Activated B cell treated with CpG ODN at 0.5 μM for 24 hours (primary cell): Measurements from ENCODE around the gene STPG2. TPM values are rescaled to one million over a fixed set of nuclear protein-coding genes. Genes with fewer than 3 reads are reported as not detected.

Source experiments
- ATAC-seq: fragments of 200-7000 bp; cut with Tn5 transposase; one replicate; pipeline ENCODE4 v1.10.0; 2021; ENCODE audit warnings: low read depth, mild to moderate bottlenecking, moderate library complexity
- CTCF ChIA-PET: fragments of 350-600 bp; sonication (Branson Sonifier 250); formaldehyde crosslinking; loops from one replicate; lab custom pipeline; 2021; ENCODE audit warnings: antibody characterized with exemption; lab: Charles Lee
- POLR2A ChIA-PET: fragments of 350-600 bp; sonication (Branson Sonifier 250); formaldehyde crosslinking; loops from one replicate; lab custom pipeline; 2021; ENCODE audit warnings: antibody characterized with exemption; lab: Charles Lee
- DNase-seq: peaks from one replicate; pipeline ENCODE4 v3.0.0; 2022
- H3K27ac Mint-ChIP-seq: one replicate; pipeline ENCODE4 v1.8.0; 2020; ENCODE audit warnings: mixed read lengths
- H3K27me3 Mint-ChIP-seq: one replicate; pipeline ENCODE4 v1.8.0; 2021; ENCODE audit warnings: mixed read lengths
- H3K36me3 Mint-ChIP-seq: one replicate; pipeline ENCODE4 v1.8.0; 2021; ENCODE audit warnings: low read depth, mixed read lengths
- H3K4me1 Mint-ChIP-seq: one replicate; pipeline ENCODE4 v1.8.0; 2021; ENCODE audit warnings: mixed read lengths
- H3K4me3 Mint-ChIP-seq: one replicate; pipeline ENCODE4 v1.8.0; 2020; ENCODE audit warnings: mild to moderate bottlenecking, mixed read lengths
- H3K9me3 Mint-ChIP-seq: one replicate; pipeline ENCODE4 v1.8.0; 2020; ENCODE audit warnings: mixed read lengths
- intact Hi-C: fragments of 100-400 bp; cut with micrococcal nuclease; formaldehyde crosslinking; loops from one replicate; pipeline ENCODE4 v1.15.1; 2024
- total RNA-seq: library from RNA; stranded (reverse); gene quantifications from 2 replicates; pipeline ENCODE4 v1.2.3, GENCODE V29; 2022
- TF ChIP-seq, protein P1 (sequence below): fragments of 200-600 bp; IDR thresholded peaks from one replicate; pipeline ENCODE4 v1.8.0; 2022; ENCODE audit warnings: antibody characterized with exemption, mild to moderate bottlenecking

Gene STPG2
- total RNA-seq, 1 donor from 2014 or later, result 0.69 TPM

DNA sequence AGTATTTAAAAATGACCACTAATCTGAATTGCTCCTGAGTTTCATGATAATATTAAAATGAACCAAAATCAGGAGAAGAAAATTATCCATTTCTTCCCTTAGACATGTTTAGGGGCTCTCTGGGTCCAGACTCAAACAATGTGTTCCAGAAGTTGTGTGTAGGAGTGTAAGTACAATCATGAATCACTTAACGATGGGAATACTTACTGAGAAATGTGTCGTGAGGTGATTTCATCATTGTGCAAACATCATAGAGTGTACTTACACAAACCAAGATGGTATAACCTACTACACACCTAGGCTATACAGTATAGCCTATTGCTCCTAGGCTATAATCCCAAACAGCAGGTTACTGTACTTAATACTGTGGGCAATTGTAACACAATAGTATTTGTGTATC is 74.8 kb downstream of the STPG2 start:
- CTCF ChIA-PET, result no interaction called here
- Mint-ChIP-seq H3K4me1 (no peaks in the 10 kb centered on the region), H3K4me3 (no peak overlapping the region), H3K9me3 (peaks cover 7% of the 10 kb centered on the region), H3K27me3 (no peaks in the 10 kb centered on the region), H3K36me3 (no peaks in the 10 kb centered on the region), H3K27ac (no peak overlapping the region)
- TF ChIP-seq, protein P1, sequence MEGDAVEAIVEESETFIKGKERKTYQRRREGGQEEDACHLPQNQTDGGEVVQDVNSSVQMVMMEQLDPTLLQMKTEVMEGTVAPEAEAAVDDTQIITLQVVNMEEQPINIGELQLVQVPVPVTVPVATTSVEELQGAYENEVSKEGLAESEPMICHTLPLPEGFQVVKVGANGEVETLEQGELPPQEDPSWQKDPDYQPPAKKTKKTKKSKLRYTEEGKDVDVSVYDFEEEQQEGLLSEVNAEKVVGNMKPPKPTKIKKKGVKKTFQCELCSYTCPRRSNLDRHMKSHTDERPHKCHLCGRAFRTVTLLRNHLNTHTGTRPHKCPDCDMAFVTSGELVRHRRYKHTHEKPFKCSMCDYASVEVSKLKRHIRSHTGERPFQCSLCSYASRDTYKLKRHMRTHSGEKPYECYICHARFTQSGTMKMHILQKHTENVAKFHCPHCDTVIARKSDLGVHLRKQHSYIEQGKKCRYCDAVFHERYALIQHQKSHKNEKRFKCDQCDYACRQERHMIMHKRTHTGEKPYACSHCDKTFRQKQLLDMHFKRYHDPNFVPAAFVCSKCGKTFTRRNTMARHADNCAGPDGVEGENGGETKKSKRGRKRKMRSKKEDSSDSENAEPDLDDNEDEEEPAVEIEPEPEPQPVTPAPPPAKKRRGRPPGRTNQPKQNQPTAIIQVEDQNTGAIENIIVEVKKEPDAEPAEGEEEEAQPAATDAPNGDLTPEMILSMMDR, result no peak
- DNase-seq (no peak), ATAC-seq (no peak)
- intact Hi-C loops, result no loop called here
- POLR2A ChIA-PET, result no interaction called here

DNA sequence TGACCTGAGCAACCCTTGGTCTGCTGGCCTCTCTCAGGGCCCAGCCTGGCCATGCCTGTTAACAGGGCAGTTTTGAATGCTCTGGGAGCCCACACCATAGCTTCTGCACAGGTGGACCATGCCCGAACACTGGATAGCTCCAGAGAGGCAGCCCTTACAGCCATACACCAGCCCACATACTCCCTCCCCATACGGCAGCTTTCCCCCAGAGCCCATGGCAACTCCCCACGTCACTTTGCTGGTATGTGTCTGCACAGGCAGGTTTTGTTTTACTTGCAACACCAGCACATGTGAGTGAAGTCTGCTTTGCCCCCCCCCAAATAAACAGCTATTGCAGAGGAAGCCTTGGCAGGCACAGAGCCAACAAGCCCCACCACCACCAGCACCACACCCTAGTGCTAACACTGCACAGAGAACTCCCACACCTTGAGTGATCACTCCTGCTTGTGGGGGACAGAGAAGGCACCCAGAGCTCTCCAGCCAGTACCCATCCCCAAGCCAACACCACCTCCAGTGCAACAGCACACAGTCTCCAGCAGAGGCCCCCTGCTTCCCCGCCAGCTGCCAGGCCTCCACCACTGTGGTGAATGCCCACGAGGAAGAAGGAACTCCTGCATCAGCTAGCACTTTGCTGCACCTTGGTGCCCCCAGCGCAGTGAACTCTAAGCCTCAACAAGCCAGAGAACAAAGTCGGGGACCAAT is 87.3 kb downstream of the STPG2 start:
- Mint-ChIP-seq H3K4me1 (no peaks in the 10 kb centered on the region), H3K27ac (no peak overlapping the region), H3K27me3 (no peaks in the 10 kb centered on the region), H3K36me3 (peaks cover 5% of the 10 kb centered on the region), H3K4me3 (no peak overlapping the region), H3K9me3 (peaks cover 25% of the 10 kb centered on the region)
- TF ChIP-seq, protein P1, result no peak
- ChIA-PET CTCF (no interaction called here), POLR2A (no interaction called here)
- intact Hi-C loops, result no loop called here
- ATAC-seq (no peak), DNase-seq (no peak)

DNA sequence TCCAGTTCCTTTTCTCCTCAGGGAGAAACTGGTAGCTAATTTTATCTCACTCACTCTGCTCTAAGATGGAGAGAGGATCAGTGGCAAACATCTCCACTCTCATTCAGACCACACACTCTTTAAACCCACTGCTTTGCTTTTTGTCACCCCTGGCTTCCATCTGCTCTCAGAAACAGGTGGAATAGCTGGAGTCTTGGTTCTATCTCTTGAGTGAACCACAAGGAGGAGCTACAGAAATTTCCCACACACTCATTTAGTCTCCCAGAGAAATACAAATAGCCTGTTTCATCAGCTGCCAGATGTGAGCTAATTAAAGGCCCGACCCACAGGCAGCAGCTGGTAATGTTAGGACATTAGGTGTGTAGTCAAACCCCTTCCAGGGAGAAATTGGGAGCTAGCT is 96.6 kb downstream of the STPG2 start:
- Mint-ChIP-seq H3K27ac (no peak overlapping the region), H3K36me3 (no peaks in the 10 kb centered on the region), H3K9me3 (peaks cover 5% of the 10 kb centered on the region), H3K4me3 (no peak overlapping the region), H3K27me3 (no peaks in the 10 kb centered on the region), H3K4me1 (no peaks in the 10 kb centered on the region)
- DNase-seq (no peak), ATAC-seq (no peak)
- intact Hi-C loops, result no loop called here
- TF ChIP-seq, protein P1, result no peak
- ChIA-PET CTCF (no interaction called here), POLR2A (no interaction called here)

DNA sequence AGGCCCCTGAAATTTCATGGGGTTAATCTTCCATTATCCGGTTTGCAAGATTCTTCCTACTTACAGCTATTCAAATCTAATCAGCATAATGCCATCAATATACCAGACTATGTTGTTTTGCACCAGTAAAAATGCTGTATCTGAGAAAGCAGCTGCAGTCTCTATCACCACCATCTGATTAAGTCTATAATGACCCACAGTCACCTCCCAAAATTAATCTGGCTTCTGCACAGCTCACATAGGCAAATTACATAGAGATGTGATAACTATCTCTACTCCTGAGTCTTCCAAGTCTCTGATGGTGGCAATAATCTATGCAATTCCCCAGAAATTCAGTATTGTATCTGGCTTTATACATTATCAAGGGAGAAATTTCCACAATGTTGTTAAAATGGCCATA is 113.2 kb downstream of the STPG2 start:
- TF ChIP-seq, protein P1, result no peak
- ChIA-PET CTCF (no interaction called here), POLR2A (no interaction called here)
- H3K36me3 Mint-ChIP-seq, result no peaks in the 10 kb centered on the region
- H3K9me3 Mint-ChIP-seq, result peaks cover 10% of the 10 kb centered on the region
- H3K4me1 Mint-ChIP-seq, result no peaks in the 10 kb centered on the region
- no peak overlapping the region for H3K4me3 Mint-ChIP-seq
- no peak overlapping the region for H3K27ac Mint-ChIP-seq
- no peak for DNase-seq
- intact Hi-C loops, result no loop called here
- no peaks in the 10 kb centered on the region for H3K27me3 Mint-ChIP-seq
- ATAC-seq, result no peak

DNA sequence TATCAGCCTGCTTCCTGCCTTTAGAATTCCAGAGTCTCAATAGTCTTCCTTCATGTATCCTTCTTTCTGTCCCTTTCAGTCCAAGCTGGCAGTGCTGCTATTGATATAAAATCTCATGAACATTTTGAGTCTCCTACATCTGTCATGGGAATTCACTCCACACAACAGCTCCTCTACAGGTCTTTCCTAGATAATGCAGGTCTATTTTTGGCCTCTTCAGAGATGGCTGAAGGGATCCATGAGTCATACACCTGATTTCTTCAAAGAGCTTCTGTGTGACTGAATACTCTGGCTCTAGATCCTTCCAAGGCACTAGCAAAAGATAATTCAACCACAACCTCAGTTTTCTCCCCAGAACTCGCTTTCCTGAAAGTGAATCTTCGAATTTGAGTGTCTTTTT is 115.4 kb downstream of the STPG2 start:
- H3K27me3 Mint-ChIP-seq, result no peaks in the 10 kb centered on the region
- no peaks in the 10 kb centered on the region for H3K4me1 Mint-ChIP-seq
- TF ChIP-seq, protein P1, result no peak
- DNase-seq (no peak), ATAC-seq (no peak)
- no peaks in the 10 kb centered on the region for H3K36me3 Mint-ChIP-seq
- ChIA-PET POLR2A (no interaction called here), CTCF (no interaction called here)
- H3K4me3 Mint-ChIP-seq, result no peak overlapping the region
- intact Hi-C loops, result no loop called here
- no peak overlapping the region for H3K27ac Mint-ChIP-seq
- peaks cover 13% of the 10 kb centered on the region for H3K9me3 Mint-ChIP-seq
